ENCODE data around the gene GALNT17. TPM values are rescaled to one million over a fixed set of nuclear protein-coding genes. Genes with fewer than 3 reads are reported as not detected.
"Not testable (repeated sequence)": the region's sequence is repeated elsewhere in the genome, so short reads cannot be mapped to it uniquely, and the experiment has no call there.

The GALNT17 gene
- total RNA-seq, 2 donors from 2014 or later = not detected

DNA sequence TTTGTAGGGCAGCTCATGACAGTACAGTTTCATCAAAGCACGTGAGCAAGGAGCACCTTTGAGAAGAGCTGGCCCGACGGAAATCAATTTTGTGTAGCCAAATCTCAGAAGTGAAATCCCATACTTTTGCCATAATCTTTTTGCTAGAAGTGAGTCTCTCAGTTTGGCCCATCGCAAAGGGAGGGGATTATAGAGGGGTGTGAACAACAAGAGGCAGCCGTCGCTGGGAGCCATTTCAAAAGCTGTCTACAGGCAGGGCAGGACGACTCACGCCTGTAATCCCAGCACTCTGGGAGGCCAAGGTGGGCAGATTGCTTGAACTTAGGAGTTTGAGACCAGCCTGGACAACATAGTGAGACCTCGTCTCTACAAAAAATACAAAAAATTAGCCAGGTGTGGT is 599.8 kb downstream of the GALNT17 start:
- no peaks in the 10 kb centered on the region for H3K36me3 Mint-ChIP-seq (ENCODE audit: insufficient read depth in 2 of 2)
- no peaks in the 10 kb centered on the region for H3K4me1 Mint-ChIP-seq (ENCODE audit: low read depth)
- no peak overlapping the region for H3K4me3 Mint-ChIP-seq
- ATAC-seq (replicated peaks in 1 of 2) (no peak), DNase-seq (no peak)
- H3K27me3 Mint-ChIP-seq (ENCODE audit: low read depth) = peaks cover 7% of the 10 kb centered on the region
- peaks cover 0 to 3% of the 10 kb centered on the region in 2 donors for H3K9me3 Mint-ChIP-seq
- no peak overlapping the region for H3K27ac Mint-ChIP-seq

DNA sequence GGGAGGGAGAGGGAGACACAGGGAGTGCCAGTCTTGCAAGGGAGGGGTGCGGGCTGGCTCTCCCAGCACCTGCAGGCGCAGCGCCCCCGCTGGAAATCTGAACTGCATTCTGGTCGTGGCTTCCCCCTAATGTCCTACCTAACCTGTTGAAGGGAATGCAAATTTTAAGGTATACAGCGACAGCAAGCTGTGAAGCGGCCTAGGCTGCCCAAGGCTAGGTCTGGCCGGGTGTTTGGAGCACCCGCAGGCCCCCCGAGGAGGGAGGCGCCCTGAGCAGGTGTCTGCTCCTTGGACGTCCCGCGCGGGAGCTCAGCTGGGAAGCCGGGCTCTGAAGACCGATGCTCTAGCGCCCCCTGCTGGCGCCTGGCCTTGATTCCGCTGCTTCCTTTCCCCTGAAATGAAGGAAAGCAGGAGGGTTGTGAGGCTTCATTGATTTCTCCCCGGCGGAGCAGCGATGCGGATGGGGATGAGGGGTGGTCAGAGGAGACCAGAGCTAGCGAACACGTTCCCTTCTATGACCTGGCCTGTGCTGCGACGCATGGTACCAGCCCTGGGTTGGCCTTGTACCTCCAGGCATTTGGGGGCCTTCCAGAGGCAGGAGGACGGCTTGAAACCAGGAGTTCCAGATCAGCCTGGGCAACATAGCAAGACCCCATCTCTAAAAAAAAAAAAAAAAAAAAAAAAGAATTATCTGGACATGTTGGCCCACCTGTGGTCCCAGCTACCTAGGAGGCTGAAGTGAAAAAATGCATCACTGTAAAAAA is 601.3 kb downstream of the GALNT17 start:
- peak in 1 of 2 donors; percentile 31 for ATAC-seq (replicated peaks in 1 of 2)
- Mint-ChIP-seq H3K27ac (no peak overlapping the region), H3K4me3 (no peak overlapping the region), H3K9me3 (peaks cover 0 to 3% of the 10 kb centered on the region in 2 donors), H3K27me3 (ENCODE audit: low read depth) (peaks cover 7% of the 10 kb centered on the region), H3K36me3 (ENCODE audit: insufficient read depth in 2 of 2) (no peaks in the 10 kb centered on the region), H3K4me1 (ENCODE audit: low read depth) (no peaks in the 10 kb centered on the region)
- DNase-seq = peak; percentile 65 to 73

DNA sequence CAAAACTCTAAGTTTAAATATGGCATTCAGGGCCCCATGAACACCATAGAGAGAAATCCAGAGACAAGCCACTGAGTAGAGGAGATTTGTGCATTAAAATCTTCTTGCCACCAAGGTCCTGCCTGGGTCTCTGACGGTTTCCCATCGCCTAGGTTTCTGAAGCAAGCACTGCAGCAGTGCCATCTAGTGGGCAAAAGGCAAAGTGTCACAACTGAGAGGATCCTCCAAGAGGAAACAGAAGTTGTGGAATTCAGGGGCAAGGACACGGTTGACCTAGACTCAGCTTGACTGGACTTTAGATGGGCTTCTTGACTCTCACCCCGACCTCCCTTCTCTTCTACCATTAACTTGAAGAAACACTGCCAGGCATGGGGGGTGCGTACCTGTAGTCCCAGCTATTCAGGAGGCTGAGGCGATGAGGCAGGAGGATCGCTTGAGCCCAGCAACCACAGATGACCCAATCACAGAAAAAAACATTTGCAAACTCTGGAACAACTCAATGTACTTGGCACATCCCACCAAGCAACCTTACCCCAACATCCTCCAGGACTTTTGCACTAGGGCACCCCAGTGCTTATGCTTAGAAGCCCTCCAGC is 604.1 kb downstream of the GALNT17 start:
- ATAC-seq (replicated peaks in 1 of 2) (peak in 1 of 2 donors; percentile 23), DNase-seq (peak; percentile 32 to 43)
- H3K36me3 Mint-ChIP-seq (ENCODE audit: insufficient read depth in 2 of 2) = no peaks in the 10 kb centered on the region
- H3K27ac Mint-ChIP-seq = no peak overlapping the region
- peaks cover 7% of the 10 kb centered on the region for H3K27me3 Mint-ChIP-seq (ENCODE audit: low read depth)
- H3K4me3 Mint-ChIP-seq = no peak overlapping the region
- H3K9me3 Mint-ChIP-seq = no peaks in the 10 kb centered on the region
- no peaks in the 10 kb centered on the region for H3K4me1 Mint-ChIP-seq (ENCODE audit: low read depth)

DNA sequence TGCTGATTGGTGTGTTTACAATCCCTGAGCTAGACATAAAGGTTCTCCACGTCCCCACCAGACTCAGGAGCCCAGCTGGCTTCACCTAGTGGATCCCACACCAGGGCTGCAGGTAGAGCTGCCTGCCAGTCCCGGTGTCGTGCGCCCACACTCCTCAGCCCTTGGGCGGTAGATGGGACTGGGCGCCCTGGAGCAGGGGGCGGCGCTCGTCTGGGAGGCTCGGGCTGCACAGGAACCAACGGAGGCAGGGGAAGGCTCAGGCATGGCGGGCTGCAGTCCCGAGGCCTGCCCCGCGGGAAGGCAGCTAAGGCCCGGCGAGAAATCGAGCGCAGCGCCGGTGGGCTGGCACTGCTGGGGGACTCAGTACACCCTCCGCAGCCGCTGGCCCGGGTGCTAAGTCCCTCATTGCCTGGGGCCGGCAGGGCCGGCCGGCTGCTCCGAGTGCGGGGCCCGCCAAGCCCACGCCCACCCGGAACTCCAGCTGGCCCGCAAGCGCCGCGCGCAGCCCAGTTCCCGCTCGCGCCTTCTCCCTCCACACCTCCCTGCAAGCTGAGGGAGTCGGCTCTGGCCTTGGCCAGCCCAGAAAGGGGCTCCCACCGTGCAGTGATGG is 606.1 kb downstream of the GALNT17 start:
- not testable (repeated sequence) for H3K27me3 Mint-ChIP-seq (ENCODE audit: low read depth); H3K27ac Mint-ChIP-seq; H3K36me3 Mint-ChIP-seq (ENCODE audit: insufficient read depth in 2 of 2); DNase-seq; ATAC-seq (replicated peaks in 1 of 2); H3K4me1 Mint-ChIP-seq (ENCODE audit: low read depth); H3K4me3 Mint-ChIP-seq; H3K9me3 Mint-ChIP-seq

DNA sequence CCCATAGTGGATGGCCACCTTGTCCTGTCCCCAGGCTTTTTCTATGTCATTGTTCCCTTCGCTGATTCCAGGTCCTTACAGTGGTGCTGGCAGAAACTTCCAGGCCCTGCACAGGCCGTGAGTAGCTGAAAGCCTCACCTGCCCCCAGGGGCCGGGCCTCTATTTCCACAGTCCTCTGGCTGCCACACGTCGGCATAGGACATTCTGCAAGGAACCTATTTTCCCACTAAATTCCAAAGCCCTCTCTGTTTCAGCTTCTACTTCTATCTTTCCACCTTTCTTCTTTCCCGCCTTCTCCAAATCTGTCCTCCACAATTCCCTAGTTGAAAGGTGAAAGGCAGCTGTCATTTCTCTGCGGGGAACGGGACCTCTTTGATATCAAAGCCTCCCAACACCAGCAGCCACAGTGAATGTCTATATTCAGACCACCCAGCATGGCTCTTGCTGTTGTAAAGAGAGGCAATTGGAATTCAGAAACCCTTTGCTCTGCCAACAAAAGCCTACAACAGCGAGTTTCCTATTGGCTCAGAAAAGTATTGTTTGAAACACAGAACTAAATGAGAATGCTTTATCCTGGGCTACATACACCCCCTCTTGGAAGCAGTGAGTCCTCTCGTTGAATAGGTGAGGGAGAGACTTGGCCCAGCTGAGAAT is 607.7 kb downstream of the GALNT17 start:
- Mint-ChIP-seq H3K9me3 (no peaks in the 10 kb centered on the region), H3K4me1 (ENCODE audit: low read depth) (no peaks in the 10 kb centered on the region), H3K27me3 (ENCODE audit: low read depth) (no peaks in the 10 kb centered on the region), H3K27ac (no peak overlapping the region), H3K36me3 (ENCODE audit: insufficient read depth in 2 of 2) (no peaks in the 10 kb centered on the region), H3K4me3 (no peak overlapping the region)
- ATAC-seq (replicated peaks in 1 of 2) (no peak), DNase-seq (no peak)

DNA sequence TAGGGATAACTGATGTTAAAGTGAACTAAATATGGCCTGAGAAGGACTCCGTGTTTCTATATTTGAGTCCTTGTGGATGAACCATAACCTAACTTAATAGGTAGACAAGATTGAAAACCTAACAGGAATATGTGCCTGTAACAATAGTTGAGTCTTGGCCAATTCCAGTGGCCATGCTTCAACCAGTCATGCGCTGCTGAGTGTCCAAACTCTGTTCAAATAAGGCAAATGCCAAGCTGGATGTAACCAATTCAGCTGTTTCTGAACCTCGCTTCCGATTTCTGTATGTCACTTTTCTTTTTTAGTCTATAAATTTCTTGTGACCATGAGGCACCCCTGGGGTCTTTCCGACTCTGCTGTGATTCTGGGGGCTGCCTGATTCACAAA is 608.2 kb downstream of the GALNT17 start:
- no peaks in the 10 kb centered on the region for H3K4me1 Mint-ChIP-seq (ENCODE audit: low read depth)
- no peaks in the 10 kb centered on the region for H3K36me3 Mint-ChIP-seq (ENCODE audit: insufficient read depth in 2 of 2)
- ATAC-seq (replicated peaks in 1 of 2) (no peak), DNase-seq (no peak)
- H3K9me3 Mint-ChIP-seq = no peaks in the 10 kb centered on the region
- H3K4me3 Mint-ChIP-seq = no peak overlapping the region
- H3K27ac Mint-ChIP-seq = no peak overlapping the region
- no peaks in the 10 kb centered on the region for H3K27me3 Mint-ChIP-seq (ENCODE audit: low read depth)

DNA sequence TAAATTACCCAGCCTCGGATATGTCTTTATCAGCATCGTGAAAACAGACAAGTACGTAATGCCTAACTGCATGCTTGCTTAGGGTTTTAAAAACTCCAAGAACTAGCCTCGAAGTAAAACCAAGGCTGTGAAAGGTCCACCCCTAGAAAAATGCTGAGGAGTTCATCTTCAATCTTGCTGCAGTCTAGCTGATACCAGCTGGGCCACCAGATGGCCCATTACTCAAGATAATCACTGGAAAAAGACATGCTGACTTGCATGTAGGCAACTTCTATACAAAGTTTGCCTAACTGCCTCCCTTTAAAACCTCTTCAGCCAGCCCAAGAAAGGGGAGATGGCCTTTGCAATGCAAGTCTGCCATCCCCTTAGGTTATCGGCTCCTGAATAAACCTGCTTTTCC is 614.1 kb downstream of the GALNT17 start:
- Mint-ChIP-seq H3K36me3 (ENCODE audit: insufficient read depth in 2 of 2) (peaks cover 0 to 2% of the 10 kb centered on the region in 2 donors), H3K27ac (no peak overlapping the region), H3K4me3 (no peak overlapping the region), H3K4me1 (ENCODE audit: low read depth) (no peaks in the 10 kb centered on the region), H3K27me3 (ENCODE audit: low read depth) (no peaks in the 10 kb centered on the region), H3K9me3 (peaks cover 0 to 3% of the 10 kb centered on the region in 2 donors)
- no peak for ATAC-seq (replicated peaks in 1 of 2)
- no peak for DNase-seq

DNA sequence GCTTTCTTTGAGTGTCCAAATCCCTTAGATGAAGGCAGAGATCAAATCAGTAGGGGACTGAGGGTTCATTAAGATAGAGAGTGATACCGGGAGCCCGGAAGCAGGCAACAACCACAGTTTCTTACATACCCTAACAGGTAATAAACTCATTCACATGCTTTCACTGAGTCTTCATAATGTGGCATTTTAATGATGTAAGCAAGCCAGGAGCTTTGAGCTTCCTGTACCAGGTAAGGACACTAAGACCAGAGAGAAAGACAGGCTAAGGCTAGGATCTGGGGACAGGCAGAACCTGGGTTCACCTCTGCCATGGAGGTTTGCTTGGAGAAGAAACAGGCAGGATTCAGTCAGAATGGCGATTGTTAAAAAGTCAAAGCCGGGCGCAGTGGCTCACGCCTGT is 618.3 kb downstream of the GALNT17 start:
- H3K27me3 Mint-ChIP-seq (ENCODE audit: low read depth) = peaks cover 8% of the 10 kb centered on the region
- peaks cover 7% of the 10 kb centered on the region for H3K4me1 Mint-ChIP-seq (ENCODE audit: low read depth)
- DNase-seq = no peak
- peaks cover 0 to 3% of the 10 kb centered on the region in 2 donors for H3K9me3 Mint-ChIP-seq
- no peak overlapping the region for H3K27ac Mint-ChIP-seq
- H3K4me3 Mint-ChIP-seq = no peak overlapping the region
- peaks cover 0 to 3% of the 10 kb centered on the region in 2 donors for H3K36me3 Mint-ChIP-seq (ENCODE audit: insufficient read depth in 2 of 2)
- ATAC-seq (replicated peaks in 1 of 2) = no peak

DNA sequence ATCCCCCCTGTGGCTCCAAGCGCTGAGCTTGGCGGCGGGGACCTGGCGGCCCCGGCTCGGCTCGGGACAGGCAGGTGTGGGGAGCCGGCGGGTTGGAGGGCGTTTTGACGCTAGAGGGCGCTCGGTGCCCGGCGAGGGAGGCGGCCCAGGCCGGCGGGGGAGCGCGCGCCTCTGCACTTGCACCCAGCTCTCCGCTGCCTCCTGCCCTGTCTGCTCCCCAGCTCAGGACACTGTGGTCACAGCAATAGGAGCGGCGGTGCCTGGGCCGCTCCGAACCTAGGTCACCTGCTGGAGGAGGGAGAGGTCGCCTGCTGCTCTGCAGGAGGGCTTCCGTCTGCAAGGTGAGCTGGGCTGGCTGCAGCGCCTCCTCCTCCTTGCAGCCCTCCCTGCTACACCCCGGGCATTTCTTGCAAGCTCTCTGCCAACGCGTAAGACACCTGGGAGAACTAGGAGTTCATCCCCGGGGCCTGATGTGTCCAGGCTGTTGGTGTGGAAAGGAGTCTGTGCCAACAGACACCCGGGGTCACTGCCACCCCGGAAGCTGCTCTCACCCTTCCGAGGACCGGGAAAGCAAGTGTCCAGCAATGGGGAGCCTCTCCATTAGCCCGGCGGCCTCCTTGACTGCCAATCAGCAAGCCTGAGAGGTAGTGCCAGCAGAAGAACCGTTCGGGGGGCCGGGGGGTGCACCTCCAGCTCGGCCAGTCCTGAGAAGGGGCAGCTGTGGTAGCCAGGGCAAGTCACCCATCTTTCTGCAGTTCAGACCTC is 620.4 kb downstream of the GALNT17 start:
- peak; percentile 62 to 68 for ATAC-seq (replicated peaks in 1 of 2)
- Mint-ChIP-seq H3K27ac (no peak overlapping the region), H3K9me3 (peaks cover 0 to 7% of the 10 kb centered on the region in 2 donors), H3K4me3 (no peak overlapping the region), H3K36me3 (ENCODE audit: insufficient read depth in 2 of 2) (peaks cover 0 to 6% of the 10 kb centered on the region in 2 donors), H3K27me3 (ENCODE audit: low read depth) (peaks cover 8% of the 10 kb centered on the region), H3K4me1 (ENCODE audit: low read depth) (peaks cover 7% of the 10 kb centered on the region)
- DNase-seq = peak; percentile 58 to 66

DNA sequence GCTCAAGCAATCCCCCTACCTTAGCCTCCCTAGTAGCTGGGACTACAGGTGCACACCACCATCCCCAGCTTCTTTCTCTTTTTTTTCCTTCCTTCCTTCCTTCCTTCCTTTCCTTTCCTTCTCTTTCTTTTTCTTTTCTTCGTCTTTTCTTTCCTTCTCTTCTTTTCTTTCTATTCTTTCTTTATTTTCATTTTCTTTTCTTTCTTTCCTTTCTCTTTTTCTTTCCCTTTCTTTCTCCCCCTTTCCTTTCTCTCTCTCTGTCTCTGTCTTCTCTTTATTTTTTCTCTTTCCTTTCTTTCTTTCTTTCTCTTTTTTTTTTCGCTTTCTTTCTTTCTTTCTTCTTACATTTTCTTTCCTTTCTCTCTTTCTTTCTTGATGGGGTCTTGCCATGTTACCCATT is 621.3 kb downstream of the GALNT17 start:
- Mint-ChIP-seq H3K4me3 (no peak overlapping the region), H3K9me3 (peaks cover 0 to 8% of the 10 kb centered on the region in 2 donors), H3K4me1 (ENCODE audit: low read depth) (peaks cover 7% of the 10 kb centered on the region), H3K27ac (no peak overlapping the region), H3K36me3 (ENCODE audit: insufficient read depth in 2 of 2) (peaks cover 0 to 6% of the 10 kb centered on the region in 2 donors), H3K27me3 (ENCODE audit: low read depth) (peaks cover 8% of the 10 kb centered on the region)
- no peak for DNase-seq
- ATAC-seq (replicated peaks in 1 of 2) = no peak

DNA sequence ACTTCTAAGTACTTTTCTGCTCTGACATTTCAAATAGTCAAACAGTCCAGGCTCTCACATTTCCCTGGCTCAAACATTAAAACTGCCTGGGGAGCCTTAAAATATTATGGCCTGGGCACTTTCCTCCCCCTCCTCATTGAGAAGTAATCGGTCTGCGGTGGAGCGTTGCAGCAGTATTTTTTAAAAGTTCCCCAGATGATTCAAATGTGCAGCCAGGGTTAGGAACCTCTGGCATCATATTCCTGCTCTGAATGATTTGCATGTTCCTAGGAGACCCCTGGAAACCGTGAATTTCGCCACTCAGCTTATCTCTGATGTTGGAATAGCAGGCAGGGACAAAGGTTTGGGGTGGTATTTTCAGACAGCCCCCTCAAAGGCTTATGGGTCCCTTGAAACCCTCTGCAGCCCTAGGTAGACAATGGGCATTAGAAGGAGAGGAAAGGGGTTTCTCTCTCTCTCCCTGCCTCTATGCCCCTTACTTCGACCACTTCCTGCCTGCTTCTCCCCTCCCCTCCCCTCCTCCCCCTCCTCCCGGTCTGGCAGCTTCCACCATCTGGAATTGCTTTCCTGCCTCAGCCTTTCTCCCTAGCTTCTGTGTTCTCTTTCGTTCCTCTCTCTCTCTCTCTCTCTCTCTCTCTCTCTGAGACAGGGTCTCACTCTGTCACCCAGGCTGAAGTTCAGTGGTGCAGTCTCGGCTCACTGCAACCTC is 622.2 kb downstream of the GALNT17 start:
- Mint-ChIP-seq H3K9me3 (peaks cover 0 to 7% of the 10 kb centered on the region in 2 donors), H3K4me3 (no peak overlapping the region), H3K36me3 (ENCODE audit: insufficient read depth in 2 of 2) (peaks cover 0 to 5% of the 10 kb centered on the region in 2 donors), H3K27me3 (ENCODE audit: low read depth) (peaks cover 8% of the 10 kb centered on the region), H3K4me1 (ENCODE audit: low read depth) (peaks cover 7% of the 10 kb centered on the region), H3K27ac (no peak overlapping the region)
- DNase-seq = no peak
- no peak for ATAC-seq (replicated peaks in 1 of 2)

DNA sequence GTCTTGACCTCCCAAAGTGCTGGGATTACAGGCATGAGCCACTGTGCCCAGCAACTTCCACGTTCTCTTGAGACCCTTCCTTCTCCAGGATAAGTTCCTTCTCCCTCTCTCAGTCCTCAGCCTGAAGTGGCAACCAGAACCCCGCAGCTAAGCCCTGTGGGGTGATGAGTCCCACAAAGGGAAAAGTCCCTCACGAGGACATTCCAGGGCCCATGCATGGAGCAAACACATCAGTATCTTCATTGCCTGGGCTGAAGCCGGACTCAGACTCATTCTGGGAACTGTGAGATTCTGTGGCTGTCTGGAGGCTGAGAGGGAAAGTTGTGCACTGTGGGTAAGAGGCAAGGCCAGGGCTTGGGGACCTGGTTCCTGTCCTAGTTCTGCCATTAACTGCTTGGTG is 622.9 kb downstream of the GALNT17 start:
- no peak for ATAC-seq (replicated peaks in 1 of 2)
- Mint-ChIP-seq H3K4me1 (ENCODE audit: low read depth) (peaks cover 7% of the 10 kb centered on the region), H3K27me3 (ENCODE audit: low read depth) (peaks cover 8% of the 10 kb centered on the region), H3K9me3 (peaks cover 0 to 8% of the 10 kb centered on the region in 2 donors), H3K4me3 (no peak overlapping the region), H3K27ac (no peak overlapping the region), H3K36me3 (ENCODE audit: insufficient read depth in 2 of 2) (peaks cover 0 to 4% of the 10 kb centered on the region in 2 donors)
- DNase-seq = no peak
